ENCODE data around the gene EIF1AD. TPM values are rescaled to one million over a fixed set of nuclear protein-coding genes. Genes with fewer than 3 reads are reported as not detected.

EIF1AD gene
- total and polyA plus RNA-seq, 9 of the 15 experiments (the other 6 are each of a cell fraction or from before 2014, with no cell fraction given), result 50.1 to 98.8 (median 58.7) TPM

DNA sequence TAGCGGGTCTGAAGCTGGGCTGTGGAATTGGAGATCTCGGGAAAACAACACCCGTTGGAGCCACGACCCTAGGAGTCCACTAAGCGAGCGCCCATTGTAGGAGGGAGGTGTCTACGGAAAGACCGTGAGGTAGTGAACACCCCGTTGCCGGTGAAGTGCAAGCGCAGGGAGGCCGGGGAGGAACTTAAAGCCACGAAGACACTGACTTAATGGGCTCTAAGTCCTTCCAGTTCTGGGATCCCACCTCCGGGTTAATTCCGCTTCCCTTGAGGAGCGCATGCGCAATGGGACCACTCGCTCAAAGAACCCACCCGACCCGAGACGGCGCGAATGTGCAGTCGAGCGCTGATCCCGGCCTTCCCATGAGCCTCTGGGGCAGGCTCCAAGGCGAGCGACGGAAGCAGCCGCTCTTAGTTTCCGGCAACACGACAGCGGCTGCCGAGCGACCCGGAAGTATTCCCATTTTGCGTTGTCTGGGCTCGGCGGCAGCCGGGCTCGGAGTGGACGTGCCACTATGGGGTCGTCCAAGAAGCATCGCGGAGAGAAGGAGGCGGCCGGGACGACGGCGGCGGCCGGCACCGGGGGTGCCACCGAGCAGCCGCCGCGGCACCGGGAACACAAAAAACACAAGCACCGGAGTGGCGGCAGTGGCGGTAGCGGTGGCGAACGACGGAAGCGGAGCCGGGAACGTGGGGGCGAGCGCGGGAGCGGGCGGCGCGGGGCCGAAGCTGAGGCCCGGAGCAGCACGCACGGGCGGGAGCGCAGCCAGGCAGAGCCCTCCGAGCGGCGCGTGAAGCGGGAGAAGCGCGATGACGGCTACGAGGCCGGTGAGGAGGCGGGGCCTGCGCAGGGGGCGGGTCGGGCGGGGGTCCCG is 40.5 kb downstream of the EIF1AD start, which contains the start of gene SART1 (continued):
- TF ChIP-seq CEBPZ (IDR thresholded peaks at IDR 0.05; ENCODE audit: borderline replicate concordance, low read depth, low read length) (no peak), BRF1 (IDR thresholded peaks at IDR 0.05; ENCODE audit: borderline replicate concordance, extremely low read depth, insufficient read length) (no peak), JUN (IDR thresholded peaks at IDR 0.05; ENCODE audit: borderline replicate concordance, low read depth, low read length) (no peak), JUN (CRISPR knock-in tag; IDR thresholded peaks at IDR 0.05; ENCODE audit: borderline replicate concordance) (no peak; the same call in 1 of the 2 replicates), ZNF146 (CRISPR knock-in tag; IDR thresholded peaks at IDR 0.05; ENCODE audit: unreplicated experiment) (no peak), MXD1 (CRISPR knock-in tag; IDR thresholded peaks at IDR 0.05; ENCODE audit: borderline replicate concordance, poor library complexity, severe bottlenecking) (no peak), LARP7 (IDR thresholded peaks at IDR 0.05) (no peak), ZFP30 (CRISPR knock-in tag; IDR thresholded peaks at IDR 0.05; ENCODE audit: borderline replicate concordance) (no peak), ZNF830 (CRISPR knock-in tag; IDR thresholded peaks at IDR 0.05) (no peak; the same call in 1 of the 2 replicates), HDAC6 (IDR thresholded peaks at IDR 0.05; ENCODE audit: low read depth, low read length) (no peak), TEAD1 (CRISPR knock-in tag; IDR thresholded peaks at IDR 0.05) (no peak), MLX (CRISPR knock-in tag; conservative IDR thresholded peaks at IDR 0.05) (0 out of 4 replicates have a peak, but pooled peaks of 1 of the 2 experiments have one; percentile 43), THRB (CRISPR knock-in tag; conservative IDR thresholded peaks at IDR 0.05) (0 out of 2 replicates have a peak, but pooled peaks have one; percentile 44)
- TF ChIP-seq, protein P1, sequence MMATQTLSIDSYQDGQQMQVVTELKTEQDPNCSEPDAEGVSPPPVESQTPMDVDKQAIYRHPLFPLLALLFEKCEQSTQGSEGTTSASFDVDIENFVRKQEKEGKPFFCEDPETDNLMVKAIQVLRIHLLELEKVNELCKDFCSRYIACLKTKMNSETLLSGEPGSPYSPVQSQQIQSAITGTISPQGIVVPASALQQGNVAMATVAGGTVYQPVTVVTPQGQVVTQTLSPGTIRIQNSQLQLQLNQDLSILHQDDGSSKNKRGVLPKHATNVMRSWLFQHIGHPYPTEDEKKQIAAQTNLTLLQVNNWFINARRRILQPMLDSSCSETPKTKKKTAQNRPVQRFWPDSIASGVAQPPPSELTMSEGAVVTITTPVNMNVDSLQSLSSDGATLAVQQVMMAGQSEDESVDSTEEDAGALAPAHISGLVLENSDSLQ (IDR thresholded peaks at IDR 0.05), result peak; percentile 62
- TF ChIP-seq, protein P2, sequence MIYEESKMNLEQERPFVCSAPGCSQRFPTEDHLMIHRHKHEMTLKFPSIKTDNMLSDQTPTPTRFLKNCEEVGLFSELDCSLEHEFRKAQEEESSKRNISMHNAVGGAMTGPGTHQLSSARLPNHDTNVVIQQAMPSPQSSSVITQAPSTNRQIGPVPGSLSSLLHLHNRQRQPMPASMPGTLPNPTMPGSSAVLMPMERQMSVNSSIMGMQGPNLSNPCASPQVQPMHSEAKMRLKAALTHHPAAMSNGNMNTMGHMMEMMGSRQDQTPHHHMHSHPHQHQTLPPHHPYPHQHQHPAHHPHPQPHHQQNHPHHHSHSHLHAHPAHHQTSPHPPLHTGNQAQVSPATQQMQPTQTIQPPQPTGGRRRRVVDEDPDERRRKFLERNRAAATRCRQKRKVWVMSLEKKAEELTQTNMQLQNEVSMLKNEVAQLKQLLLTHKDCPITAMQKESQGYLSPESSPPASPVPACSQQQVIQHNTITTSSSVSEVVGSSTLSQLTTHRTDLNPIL (CRISPR knock-in tag; IDR thresholded peaks at IDR 0.05), result no peak

All from K562 (cell line).